Spleen (tissue), 11 donors: ENCODE results near the gene VASN. TPM values are rescaled to one million over a fixed set of nuclear protein-coding genes. Genes with fewer than 3 reads are reported as not detected.

ENCODE experiments used
- DNase-seq: peaks from one replicate; pipeline ENCODE4 v3.0.0-alpha.2; 2020
- H3K27ac ChIP-seq, 8 donors: fragments of 200-600 bp; sonication (generic) in 7 of 8; 1 replicate in 4 of 8; 2 replicates in 4 of 8; pipeline versions ENCODE4 v1.5.0 to v1.8.0; 2016 to 2021; ENCODE audit warnings: inconsistent platforms in 4 of 8, mild to moderate bottlenecking in 4 of 8, moderate library complexity in 1 of 8
- H3K27me3 ChIP-seq, 7 donors: fragments of 200-600 bp; sonication (generic) in 6 of 7; replicated peaks in 1 of 7; 1 replicate in 4 of 7; 2 replicates in 3 of 7; pipeline versions ENCODE4 v1.5.0 to v1.8.0; 2016 to 2021; ENCODE audit warnings: inconsistent platforms in 3 of 7, mild to moderate bottlenecking in 1 of 7
- H3K36me3 ChIP-seq, 6 donors: fragments of 200-600 bp; sonication (generic) in 5 of 6; 1 replicate in 4 of 6; 2 replicates in 2 of 6; pipeline versions ENCODE4 v1.5.0 to v1.8.0; 2016 to 2021; ENCODE audit warnings: inconsistent platforms in 2 of 6
- H3K4me1 ChIP-seq, 6 donors: fragments of 200-600 bp; sonication (generic) in 5 of 6; 1 replicate in 3 of 6; 2 replicates in 3 of 6; pipeline versions ENCODE4 v1.5.0 to v1.8.0; 2016 to 2021; ENCODE audit warnings: inconsistent platforms in 3 of 6
- H3K4me3 ChIP-seq, 8 donors: fragments of 200-600 bp; sonication (generic) in 7 of 8; 1 replicate in 4 of 8; 2 replicates in 4 of 8; pipeline versions ENCODE4 v1.5.0 to v1.8.0; 2016 to 2021; ENCODE audit warnings: inconsistent platforms in 4 of 8, mild to moderate bottlenecking in 4 of 8, moderate library complexity in 2 of 8
- H3K9me3 ChIP-seq, 8 donors: fragments of 200-600 bp; sonication (generic) in 7 of 8; 1 replicate in 4 of 8; 2 replicates in 4 of 8; pipeline versions ENCODE4 v1.5.0 to v1.8.0; 2016 to 2021; ENCODE audit warnings: inconsistent platforms in 4 of 8
- CTCF ChIP-seq, 11 experiments: fragments of 200-600 bp in 7 of 11; fragments of 450-650 bp in 4 of 11; sonication (generic) in 4 of 11; IDR thresholded peaks in 8 of 11; conservative IDR thresholded peaks in 3 of 11; 1 replicate in 7 of 11; 2 replicates in 4 of 11; pipeline versions ENCODE4 v1.4.0 to v1.8.0; 2016 to 2021; ENCODE audit warnings: antibody characterized with exemption in 11 of 11, inconsistent platforms in 4 of 11, mild to moderate bottlenecking in 1 of 11
- POLR2A ChIP-seq, 3 donors: fragments of 450-650 bp; IDR thresholded peaks; one replicate each; pipeline ENCODE4 v1.5.1; 2017; ENCODE audit warnings: antibody characterized with exemption in 3 of 3, mild to moderate bottlenecking in 1 of 3
- POLR2AphosphoS5 ChIP-seq, 3 donors: sonication (generic); formaldehyde crosslinking; IDR thresholded peaks; one replicate each; pipeline ENCODE4 v1.5.1; 2017; ENCODE audit warnings: antibody characterized with exemption in 3 of 3
- WGBS, 5 donors: extraction: QIAGEN DNeasy Blood & Tissue Kit in 3 of 5; methylation state at CpG; one replicate each; pipeline versions ENCODE4 v1.1.5 to v1.1.7; 2013 to 2018; 5-methylcytosine and 5-hydroxymethylcytosine counted together
- intact Hi-C: fragments of 100-400 bp; cut with DNase I; formaldehyde crosslinking; loops from one replicate; pipeline ENCODE4 v1.15.0; 2023; ENCODE audit warnings: low total_unique reads
- polyA plus RNA-seq, 3 donors: library from polyadenylated mRNA; stranded (reverse); fragments of 200-250 nt; gene quantifications; one replicate each; pipeline ENCODE4 v1.2.1, GENCODE V29; 2013
- total RNA-seq, 7 donors: library from RNA; depleted of rRNA in 3 of 7; stranded (reverse); fragments of >200 nt in 3 of 7; fragmentation: NEBNext Ultra II Directional in 4 of 7; extraction: Animal tissue kit (Norgen Biotek cat#: 25700) in 4 of 7; gene quantifications; one replicate each; pipeline versions ENCODE4 v1.1.0 to v1.2.1, GENCODE V29; 2016 to 2021
- donor health status: healthy with polysubstance abuse.
- donor health status: DM: no; HTN: no; CAD: no; lungs with moderate emphysema.
- donor health status: DM: no; HTN: no; CAD: no.
- donor health status: Bipolar disorder and iron deficiency.
- donor health status: healthy.
- donor health status: DM: no; HTN: no; CAD: no.
- donor health status: DM: yes; HTN: yes; CAD: no.

The VASN gene
- total and polyA plus RNA-seq, 10 donors, result 2.0 to 24.9 (median 11.2) TPM

GRCh38 chr16:4419402-4419959, 47.8 kb downstream of the VASN start:
- TF ChIP-seq POLR2AphosphoS5 (IDR thresholded peaks at IDR 0.05) (no peak), POLR2A (IDR thresholded peaks at IDR 0.05) (no peak), CTCF (IDR thresholded peaks at IDR 0.05 in 8 of 11, conservative IDR thresholded peaks at IDR 0.05 in 3 of 11) (no peak)
- peaks cover 12 to 43% (median 22%) of the 10 kb centered on the region in 6 donors for H3K4me1 ChIP-seq
- no peaks in the 10 kb centered on the region for H3K36me3 ChIP-seq
- DNase-seq, result no peak
- no peak overlapping the region for H3K27ac ChIP-seq
- no peaks in the 10 kb centered on the region for H3K27me3 ChIP-seq
- 86 to 91% (median 90%) methylated on average over 7 of the region's 7 CpGs for WGBS, 5 donors
- intact Hi-C loops, result no loop called here
- H3K4me3 ChIP-seq, result no peak overlapping the region
- H3K9me3 ChIP-seq, result no peaks in the 10 kb centered on the region

DNA sequence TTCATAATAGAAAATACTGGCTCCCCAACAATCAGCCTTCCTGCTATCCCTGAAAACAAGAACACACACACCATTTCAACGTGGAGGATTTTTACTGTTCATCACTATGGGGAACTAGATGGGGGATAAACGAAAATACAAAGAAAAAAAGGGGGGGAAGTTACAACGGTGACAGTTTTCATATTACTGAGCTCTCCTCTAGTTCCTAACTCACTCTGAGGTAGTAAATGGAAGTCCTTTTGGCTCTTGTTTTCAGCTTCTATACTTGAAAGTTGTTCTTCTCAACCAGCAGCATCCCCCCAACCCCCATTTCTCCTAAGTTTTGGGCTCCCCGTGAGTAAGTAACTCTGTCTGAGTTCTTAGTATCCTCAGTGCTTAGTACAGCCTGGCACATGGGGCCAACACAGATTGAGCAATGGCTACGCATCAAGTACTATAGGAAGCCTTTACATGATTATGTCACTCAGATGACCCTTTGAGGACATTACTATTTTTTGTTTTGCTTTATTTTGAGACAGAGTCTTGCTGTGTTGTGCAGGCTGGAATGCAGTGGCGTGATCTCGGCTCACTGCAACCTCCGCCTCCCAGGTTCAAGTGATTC, 49.0 kb downstream of the VASN start:
- H3K4me1 ChIP-seq, result peaks cover 5 to 39% (median 16%) of the 10 kb centered on the region in 6 donors
- no peak for TF ChIP-seq CTCF (IDR thresholded peaks at IDR 0.05 in 8 of 11, conservative IDR thresholded peaks at IDR 0.05 in 3 of 11)
- no peak for TF ChIP-seq POLR2AphosphoS5 (IDR thresholded peaks at IDR 0.05)
- no peak for TF ChIP-seq POLR2A (IDR thresholded peaks at IDR 0.05)

DNA sequence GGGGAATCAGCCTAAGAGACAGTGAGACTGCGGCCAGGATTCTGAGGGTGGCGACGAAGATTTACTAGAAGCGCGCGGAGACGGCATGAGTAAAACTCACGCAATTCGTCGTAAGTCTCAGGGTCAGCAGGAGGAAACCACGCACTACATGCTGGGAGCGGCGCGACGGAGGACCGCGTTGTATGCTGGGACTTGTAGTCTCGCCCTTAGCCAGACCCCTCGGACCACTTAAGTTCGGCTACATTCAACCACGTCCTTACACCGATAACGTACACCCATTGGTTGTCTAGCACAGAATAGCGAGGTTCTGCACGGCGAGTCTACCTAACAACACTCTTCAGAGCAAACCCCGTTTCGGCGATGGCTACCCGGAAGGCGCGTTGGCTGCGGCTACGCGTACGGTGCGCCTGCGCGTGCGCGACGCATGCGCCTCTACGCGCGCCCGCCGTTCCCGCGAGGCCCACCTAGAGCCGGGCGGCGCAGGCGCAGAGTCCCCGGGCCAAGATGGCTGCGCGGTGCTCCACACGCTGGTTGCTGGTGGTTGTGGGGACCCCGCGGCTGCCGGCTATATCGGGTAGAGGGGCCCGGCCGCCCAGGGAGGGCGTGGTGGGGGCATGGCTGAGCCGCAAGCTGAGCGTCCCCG, 53.9 kb downstream of the VASN start, which contains the start of gene DNAJA3:
Gene DNAJA3, plus strand, starts transcription at position 491 of the 643 bp plus-strand sequence. Its CDS starts 14 bp downstream, at position 505.
- Histone ChIP-seq H3K36me3 (peaks cover 0 to 26% (median 0%) of the 10 kb centered on the region in 6 donors), H3K4me1 (peaks cover 19 to 50% (median 29%) of the 10 kb centered on the region in 6 donors), H3K27me3 (no peaks in the 10 kb centered on the region), H3K4me3 (peak within 1 kb of the TSS; percentile 81 to 96 (median 90)), H3K27ac (peak within 1 kb of the TSS; percentile 93 to 99 (median 98)), H3K9me3 (no peaks in the 10 kb centered on the region)
- intact Hi-C loops, result no loop called here
- 0 to 1% (median 0%) methylated on average over 66 to 68 of the region's 68 CpGs for WGBS, 5 donors
- peak; percentile 98 for DNase-seq
- TF ChIP-seq POLR2AphosphoS5 (IDR thresholded peaks at IDR 0.05) (peak; percentile 96 to 97 (median 97)), POLR2A (IDR thresholded peaks at IDR 0.05) (peak in 2 of 3 donors; percentile 62 to 82), CTCF (IDR thresholded peaks at IDR 0.05 in 8 of 11, conservative IDR thresholded peaks at IDR 0.05 in 3 of 11) (peak in 5 of 11 experiments; percentile 3 to 48 (median 39))

More for the DNA sequence above, 49.0 kb downstream of the VASN start:
- no peaks in the 10 kb centered on the region for H3K9me3 ChIP-seq
- H3K27ac ChIP-seq, result peak overlapping the region in 4 of 8 donors; percentile 23 to 49 (median 39)
- WGBS, 5 donors, result 55 to 72% (median 68%) methylated on average over 8 of the region's 8 CpGs
- no peak for DNase-seq
- no peak overlapping the region for H3K4me3 ChIP-seq
- no peaks in the 10 kb centered on the region for H3K27me3 ChIP-seq
- H3K36me3 ChIP-seq, result no peaks in the 10 kb centered on the region
- intact Hi-C loops, result no loop called here
